ENCODE data around the gene SPATA1.
"Not testable (repeated sequence)": the region's sequence is repeated elsewhere in the genome, so short reads cannot be mapped to it uniquely, and the experiment has no call there.

The SPATA1 gene, protein sequence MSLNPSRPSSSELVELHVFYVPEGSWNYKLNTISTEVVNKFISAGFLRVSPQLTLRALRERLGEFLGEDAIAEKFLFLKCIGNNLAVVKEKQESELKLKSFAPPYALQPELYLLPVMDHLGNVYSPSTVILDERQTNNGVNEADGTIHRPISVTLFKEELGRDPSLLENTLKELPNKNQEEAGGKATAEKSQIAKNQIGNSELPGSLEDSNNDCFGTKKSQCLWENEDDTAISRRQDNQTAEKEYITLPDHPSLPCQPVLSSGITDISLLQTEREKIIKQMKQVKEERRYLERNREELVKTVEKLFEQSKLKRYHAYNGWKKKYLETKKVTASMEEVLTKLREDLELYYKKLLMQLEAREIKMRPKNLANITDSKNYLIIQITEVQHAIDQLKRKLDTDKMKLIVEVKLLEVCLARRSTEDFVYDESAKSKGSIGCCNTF

DNA sequence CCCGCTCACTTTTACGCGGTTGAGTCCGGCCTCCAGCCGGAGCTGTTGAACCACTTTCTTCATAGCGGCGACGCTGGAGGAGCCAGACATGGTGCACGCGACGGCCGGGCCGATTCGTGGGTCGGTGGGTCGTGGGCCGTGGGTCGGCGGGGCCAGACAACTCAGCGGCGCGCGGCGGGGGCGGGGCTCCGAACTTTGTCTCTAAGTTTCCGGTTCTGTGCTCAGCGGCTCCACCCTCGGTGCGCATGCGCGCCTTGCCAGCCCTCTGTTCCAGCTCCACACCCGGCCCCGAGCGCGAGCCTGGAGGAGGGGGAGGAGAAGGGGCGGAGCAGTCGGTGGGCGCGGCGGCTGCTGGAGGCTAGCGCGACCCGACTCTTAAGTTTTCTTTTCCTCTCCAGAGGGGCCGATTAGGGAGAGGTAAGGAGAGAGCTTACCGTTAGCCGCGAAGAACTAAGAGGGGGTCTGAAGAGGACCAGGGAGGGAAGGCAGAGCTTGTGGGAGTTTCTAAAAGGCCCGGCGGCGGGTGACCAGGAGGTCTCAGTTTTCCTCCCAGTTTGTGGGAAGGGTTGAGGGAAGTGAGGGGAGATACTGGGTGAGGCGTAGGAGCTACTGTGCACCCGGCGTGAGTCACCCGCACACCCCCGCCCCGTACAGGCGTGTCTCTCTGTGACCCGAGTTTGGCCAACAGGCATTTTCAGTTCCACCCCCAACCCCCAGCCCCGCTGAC, at the start of gene SPATA1, which contains the start of gene GNG5:
Gene SPATA1 (plus strand): TSS at position 385 of the 727 bp plus-strand sequence. CDS start 9,974 bp downstream, outside the sequence.
Gene GNG5 (minus strand): TSS at position 580 of the 727 bp plus-strand sequence. CDS start 490 bp downstream, at position 90.
- peak; percentile 77 for DNase-seq

DNA sequence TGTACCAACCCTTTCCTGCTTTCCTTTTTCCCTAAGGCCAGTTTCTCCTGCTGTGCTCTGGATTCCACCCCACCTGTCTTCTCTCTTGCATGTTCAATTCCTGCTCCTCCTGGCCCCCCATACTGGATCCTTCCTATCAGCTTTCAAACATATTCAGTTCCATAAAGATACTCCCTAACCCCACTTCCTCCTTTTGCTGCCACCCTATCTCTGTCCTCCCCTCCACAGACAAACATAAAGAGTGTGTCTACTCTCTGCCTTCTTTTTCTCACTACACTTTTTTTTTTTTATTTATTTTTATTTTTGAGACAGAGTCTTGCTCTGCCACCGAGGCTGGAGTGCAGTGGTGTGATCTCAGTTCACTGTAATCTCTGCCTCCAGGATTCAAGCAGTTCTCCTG, 44.1 kb upstream of the SPATA1 start:
- DNase-seq = no peak

DNA sequence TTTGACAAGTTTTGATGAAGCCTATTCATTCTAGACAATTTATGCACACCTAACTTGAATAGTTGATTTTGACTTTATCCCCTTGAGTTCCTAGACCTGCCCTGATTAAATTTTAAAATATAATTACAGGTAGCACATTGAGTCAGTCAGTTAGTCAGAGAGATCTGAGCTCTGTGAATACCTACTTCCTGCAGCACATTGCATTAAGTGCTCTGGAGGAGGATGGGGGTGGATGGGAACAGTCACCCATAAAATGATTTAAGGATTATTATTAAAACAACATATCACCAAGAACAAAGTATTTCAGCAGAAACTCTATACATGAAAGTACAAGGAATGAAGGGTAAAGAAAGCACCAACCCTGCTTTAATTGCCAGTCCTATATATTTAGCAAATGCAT, 38.9 kb upstream of the SPATA1 start:
- DNase-seq = no peak

DNA sequence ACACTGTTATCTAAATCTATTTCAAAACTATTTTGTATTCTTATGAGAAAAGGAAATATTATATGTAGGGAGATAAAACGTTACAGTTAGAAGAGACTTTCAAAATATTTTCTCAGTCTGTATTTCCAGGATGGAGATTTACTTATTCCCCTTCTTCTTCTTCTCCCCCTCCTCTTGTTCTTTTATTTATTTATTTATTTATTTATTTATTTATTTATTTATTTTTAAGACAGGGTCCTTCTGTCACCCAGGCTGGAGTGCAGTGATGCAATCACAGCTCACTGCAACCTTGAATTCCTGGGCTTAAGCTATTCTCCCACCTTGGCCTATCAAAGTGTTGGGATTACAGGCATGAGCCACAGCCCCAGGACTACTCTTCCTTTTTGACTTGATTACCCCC, 30.0 kb upstream of the SPATA1 start:
- DNase-seq = no peak

DNA sequence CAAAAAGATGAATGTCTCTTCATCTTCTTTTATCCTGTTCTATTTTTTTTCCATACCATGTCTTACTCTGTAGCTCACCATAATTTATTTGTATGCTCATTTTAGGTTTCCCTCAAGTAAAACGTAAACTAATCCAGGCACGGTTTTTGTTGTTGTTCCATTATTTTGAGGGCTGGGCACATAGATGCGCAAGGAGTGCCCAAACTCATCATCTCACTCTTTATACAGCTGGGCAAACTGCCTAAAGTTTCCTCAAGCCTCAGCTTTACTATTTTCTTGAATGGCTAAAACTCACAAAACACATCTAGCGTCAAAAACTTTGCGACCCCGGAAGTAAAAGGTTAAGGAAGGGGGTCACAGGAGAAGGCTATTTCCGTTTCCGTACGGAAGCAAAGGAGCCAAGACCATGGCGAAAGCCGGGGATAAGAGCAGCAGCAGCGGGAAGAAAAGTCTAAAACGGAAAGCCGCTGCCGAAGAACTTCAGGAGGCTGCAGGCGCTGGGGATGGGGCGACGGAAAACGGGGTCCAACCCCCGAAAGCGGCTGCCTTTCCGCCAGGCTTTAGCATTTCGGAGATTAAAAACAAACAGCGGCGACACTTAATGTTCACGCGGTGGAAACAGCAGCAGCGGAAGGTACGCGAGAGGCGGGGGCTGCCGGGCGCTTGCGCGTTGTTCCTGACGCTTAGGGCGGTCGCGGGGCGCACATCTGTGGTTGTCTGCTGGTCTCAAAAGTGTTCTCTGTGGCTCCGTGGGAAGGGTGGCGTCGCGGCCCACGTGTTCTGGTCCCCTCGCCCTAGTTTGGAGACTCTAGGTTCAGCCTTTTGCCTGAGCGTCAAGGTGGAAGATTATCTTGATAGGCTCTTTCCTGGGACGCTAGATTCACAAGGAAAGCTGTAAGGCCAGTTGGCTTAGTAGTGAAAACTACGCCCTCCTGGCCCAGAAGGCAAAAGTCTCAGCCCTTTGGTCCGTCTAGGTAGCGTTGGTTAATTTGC, 27.0 kb upstream of the SPATA1 start, which contains the start of gene RPF1:
Gene RPF1 (plus strand): TSS at position 391 of the 993 bp plus-strand sequence. CDS start 16 bp downstream, at position 407.
- peak; percentile 86 for DNase-seq

DNA sequence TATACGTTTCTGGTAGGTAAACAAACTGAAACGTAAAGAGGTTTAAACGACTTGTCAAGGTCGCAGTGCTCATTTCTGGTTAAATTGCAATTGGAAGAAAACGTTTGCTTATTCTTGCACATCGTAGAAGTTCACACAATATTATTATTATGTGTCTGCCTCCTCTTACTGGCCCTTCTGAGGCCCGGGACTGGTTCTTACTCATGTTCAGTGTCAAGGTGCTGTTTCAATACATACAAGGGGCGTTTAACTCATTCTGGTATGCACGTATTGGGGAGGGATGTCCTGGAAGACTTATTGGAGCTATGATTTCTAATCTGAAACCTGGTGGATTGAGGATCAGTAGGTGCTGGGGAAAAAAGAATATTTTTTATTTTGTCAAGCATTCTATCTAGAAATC, 26.2 kb upstream of the SPATA1 start:
- no peak for DNase-seq

DNA sequence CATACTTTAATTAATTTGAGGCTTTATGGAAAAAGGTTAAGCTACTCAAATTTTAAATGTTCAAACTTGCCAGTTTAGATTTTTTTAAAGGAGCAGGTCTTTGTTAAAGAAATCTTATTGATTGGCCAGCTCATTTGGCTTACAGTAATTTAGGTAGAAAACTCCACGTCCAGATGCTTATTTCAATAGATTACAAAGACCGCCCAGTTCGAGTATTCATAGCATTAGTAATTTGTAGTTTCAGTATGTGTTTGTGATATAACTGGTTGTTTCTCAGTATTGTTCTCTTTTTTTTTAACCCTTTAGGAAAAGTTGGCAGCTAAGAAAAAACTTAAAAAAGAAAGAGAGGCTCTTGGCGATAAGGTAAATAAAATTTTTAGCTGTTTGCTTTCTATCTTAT, 25.5 kb upstream of the SPATA1 start:
- no peak for DNase-seq

DNA sequence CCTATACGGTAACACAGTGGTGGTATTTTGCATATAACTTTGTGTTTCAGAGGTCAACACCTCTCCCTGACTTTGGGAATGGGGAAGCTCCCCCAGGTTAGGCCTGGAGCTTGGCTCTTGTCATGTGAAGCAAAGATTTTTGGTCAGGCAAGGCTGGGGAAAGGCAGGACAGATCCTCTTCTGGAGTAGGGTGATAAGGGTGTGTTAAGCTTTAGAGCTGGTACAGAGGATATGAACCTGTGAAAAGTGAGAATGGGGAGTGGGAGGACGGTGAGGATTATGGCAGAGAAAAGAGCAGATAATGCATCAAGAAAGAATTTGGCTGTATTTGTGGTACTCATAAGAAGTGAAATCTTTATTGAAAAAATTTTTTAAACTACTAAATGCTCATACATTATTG, 24.9 kb upstream of the SPATA1 start:
- DNase-seq = no peak

DNA sequence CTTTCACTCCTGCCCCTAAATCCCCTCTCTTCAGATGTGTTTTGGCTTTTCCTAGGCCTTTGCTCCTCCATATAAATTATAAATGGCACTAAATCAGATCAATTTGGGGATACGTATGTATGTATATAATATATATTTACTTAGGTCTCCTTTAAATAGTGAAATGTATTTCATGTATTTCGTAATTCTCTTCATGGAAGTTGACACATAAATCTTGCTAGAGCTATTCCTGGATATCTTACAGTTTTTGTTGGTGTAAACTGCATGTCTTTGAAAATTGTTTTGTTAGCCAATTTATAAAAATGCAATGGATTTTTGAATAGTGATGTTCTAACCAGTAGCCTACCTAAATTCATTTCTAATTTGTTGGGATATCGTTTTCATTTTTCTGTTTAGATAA, 18.1 kb upstream of the SPATA1 start:
- no peak for DNase-seq

DNA sequence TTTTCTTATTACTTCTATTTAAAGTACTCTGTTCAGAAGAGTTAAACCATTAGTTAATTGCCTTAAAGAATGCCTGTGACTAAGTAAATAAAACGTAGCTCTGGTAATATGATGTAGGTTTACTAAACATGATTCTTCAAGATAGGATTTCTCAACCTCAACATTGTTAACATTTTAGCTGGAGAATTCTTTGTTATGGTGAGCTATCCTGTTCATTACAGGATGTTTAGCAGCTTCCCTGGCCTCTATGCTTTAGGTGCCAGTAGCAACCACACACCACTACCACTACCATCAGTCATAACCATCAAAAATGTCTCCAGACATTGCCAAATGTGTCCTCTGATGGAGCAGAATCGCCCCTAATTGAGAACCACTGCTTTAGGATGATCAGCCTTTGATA, 16.4 kb upstream of the SPATA1 start:
- no peak for DNase-seq

DNA sequence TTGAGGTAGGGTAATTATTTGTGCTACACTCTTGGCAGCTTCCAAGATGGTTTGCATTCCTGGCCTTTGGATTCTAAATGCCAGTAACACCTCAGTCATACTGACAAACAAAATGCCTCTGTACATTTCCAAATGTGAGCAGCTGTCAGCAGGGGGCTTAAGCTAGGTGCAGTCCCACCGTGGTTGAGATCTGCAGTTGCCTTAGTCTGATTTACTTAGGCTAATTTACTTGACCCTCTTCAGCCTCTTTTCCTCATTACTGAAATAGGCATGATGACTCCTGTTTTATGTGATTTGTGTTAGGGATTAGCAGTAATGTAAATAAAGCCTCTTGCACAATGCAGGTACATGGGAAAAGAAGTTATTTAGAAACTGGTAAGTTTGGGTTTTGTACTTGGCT, 13.5 kb upstream of the SPATA1 start:
- no peak for DNase-seq

DNA sequence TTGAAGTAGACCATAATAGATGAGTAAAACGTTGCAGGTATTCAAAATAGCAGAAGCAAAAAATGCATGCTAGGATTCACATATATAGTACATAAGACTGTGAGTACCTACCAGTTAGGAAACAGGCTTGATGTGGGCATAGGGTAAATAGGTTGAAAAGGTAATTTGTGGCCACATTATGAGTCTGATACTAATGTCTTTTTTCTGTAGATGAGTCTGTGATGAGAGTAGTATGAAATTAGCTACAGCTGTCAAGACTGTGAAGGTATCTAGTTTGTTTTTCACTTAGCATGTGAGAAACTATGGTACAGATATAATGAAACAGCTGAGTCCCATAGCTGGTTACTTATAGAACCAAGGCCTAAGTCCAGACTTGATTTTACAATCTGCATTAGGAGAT, 12.4 kb upstream of the SPATA1 start:
- no peak for DNase-seq

DNA sequence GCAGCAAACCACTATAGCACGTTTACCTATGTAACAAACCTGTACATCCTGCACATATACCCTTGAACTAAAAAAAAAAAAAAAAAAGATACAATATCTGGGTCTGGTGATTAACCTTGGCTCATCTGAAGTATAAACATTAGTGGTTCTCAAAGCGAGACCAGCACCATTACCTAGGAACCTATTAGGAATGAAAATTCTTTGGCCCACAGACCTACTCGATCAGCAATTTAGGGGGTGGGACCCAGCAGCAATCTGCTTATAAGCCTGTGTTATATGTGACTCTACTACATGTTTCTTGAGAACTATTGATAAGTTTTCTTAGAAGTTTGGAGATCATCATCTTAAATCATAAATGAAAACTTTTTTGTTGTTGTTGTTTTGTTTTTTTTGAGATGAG, 9.7 kb upstream of the SPATA1 start:
- DNase-seq = no peak

DNA sequence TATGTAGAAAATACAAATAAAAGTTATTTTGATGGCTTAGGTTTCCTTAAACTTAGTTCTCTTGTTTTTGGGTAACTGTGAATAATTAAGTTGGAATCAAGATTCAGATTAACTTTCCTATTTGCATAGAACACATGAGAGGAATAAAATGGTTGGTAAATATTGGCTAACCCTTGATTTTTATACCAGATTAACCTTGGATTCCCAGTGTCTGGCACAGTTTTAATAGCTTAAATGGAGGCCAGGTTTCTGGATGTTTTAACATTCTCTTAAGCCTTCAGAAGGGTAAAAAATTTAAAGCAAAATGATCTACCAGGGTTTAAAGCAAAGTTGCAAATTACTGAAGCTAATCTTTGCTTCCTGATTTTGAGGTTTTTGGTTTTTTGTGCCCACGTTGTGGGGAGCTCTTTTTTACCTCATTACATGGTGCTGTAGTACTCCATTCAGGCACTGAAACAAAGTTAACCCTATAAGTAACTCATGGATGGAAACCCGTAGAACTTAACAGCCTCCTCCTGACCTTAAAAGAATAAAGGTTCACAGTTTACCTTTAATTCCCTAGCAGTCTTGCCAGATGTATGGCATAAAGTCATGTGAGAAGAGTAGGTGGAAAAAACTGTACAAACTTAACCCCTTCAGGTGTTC, 8.4 kb upstream of the SPATA1 start:
- DNase-seq = no peak

DNA sequence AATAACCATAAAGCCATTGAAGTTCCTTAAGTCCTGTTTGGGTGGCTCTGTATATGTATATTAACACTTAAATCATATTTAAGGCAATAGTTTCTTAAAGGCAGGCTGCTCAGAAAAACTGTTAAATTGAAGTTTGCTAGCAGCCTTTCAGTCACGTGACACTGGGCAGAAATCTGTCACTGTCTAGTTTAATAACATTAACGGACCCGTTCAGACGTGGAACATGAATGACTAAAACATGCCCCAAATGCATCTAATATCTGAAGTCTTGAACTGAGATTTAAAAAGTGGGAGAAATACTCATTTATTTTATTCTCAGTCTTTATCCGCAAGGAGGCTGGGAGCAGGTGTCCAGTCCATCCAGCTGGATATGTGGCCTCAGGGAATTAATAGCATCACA, 3.3 kb upstream of the SPATA1 start:
- no peak for DNase-seq

DNA sequence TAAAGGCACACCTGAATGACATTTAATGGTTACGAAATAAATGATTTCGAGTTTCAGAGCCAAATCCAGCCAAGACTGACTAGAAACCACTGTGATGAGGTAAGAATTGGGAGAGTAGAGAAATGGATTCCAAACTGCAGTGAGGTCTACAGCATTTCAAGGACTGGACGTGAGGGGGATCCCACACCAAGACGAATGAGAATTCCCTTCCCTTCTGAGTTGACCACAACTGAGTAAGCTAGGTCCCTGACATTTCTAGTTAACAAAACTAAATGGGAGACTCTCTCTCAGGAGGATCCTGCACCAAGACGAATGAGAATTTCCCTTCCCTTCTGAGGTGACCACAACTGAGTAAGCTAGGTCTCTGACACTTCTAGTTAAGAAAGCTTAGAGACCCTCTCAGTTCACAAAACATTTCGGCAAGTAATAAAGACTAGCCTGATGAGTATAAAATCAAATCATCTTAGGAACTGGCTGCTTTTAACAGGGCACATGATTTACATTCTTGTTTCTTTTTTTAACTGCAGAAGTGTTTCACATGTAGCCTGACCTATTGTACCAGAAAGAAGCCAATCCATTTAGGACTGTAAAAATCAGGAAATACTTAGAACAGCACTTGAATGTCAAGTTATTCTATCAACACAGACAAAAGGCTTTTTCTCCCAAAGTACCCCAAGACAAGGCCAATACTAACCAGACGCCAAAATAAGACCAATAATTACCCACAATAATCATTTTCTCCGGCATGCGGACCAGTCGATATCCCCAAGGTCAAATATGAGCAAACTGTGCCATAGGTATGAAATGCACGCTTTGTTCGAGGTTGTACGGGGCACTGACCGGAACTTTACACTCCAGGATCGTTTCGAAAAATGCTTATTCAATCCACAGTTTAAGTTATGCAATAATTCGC, 1.4 kb upstream of the SPATA1 start:
- no peak for DNase-seq

DNA sequence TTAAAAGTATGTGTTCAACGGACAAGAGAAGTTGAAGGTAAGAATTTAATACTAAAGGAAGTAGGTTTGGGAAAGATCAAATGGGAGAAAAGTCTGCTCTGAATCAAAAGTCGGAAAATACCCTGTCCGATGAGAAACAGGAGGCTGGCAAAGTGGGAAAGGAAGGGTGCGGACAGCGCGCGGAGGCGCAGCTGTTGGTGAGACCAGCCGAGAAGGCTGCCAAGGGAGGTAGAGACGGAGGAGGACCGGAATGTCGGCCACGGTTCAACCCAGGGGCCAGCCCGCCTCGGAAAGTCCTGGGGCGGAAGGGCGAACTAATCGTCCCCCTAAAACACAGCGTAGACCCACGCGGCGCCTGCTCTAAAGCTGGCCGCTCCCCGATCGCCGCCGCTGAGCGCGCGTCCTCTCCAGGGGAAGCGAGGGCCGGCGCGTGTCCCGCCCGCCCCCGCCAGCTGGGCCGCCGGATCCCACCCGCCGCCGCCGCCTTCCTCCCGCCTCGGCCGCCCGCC, 639 bp upstream of the SPATA1 start:
- peak; percentile 43 for DNase-seq

DNA sequence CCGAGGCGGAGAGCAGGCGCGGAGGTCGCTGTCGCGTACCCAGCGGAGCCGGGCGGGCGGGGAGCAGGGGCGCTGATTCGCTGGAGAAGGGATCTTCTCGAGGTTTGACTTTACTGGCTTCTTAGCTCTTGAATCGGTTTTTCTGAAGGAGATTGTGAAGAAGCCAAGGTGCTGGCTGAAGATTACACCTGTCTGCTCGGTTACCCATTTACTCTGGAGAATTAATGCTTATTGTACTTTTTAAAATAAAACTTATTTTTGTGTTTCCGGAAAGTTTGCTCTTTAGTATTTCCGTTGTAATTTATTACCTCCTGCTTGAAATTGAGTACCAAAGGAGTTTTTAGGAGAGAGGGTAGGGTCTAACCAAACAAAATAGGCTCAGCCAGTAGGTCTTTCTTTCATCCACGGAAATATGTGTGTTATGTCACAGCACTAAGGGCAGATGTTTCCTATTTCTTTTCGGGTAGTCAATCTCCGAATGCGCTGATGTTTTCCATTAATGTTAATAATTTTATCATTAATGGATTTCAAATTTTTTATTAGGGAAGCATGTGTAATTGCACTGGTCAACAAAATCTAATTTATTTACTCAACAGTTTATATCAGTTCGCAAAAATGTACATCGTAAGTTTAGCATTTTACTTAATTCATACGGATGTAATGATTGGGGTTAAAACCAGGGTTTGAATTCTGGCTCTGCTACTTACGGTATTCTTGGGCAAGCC, 705 bp downstream of the SPATA1 start:
- no peak for DNase-seq

DNA sequence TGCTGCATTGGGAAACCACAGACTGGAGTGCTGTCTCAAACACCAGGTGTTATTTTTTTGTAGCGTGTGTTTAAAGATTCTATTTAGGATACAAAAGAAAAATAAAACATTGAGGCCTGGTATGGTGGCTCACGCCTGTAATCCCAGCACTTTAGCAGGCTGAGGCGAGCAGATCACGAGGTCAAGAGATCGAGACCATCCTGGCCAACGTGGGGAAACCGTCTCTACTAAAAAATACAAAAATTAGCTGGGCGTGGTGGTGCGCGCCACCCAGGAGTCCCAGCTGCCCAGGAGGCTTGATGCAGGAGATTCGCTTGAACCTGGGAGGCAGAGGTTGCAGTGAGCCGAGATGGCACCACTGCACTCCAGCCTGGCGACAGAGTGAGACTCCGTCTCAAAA, 1.7 kb downstream of the SPATA1 start:
- DNase-seq = not testable (repeated sequence)

DNA sequence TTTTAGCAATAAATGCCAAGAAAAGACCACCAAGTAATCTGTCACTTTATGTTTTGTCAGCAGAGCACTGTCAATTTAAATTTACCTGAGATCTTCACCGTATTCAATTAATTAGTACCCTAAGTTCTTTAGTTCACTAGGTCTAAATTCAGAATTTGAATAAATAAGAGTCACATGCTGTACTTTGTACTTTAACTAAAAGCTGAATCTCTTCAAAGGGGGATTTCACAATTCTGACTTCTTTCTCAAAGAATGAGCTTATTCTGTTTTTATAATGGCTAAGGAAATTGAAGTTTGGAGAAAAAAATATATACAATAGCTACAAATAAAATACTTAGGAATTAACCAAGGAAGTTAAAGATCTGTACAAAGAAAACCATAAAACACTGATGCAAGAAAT, 2.3 kb downstream of the SPATA1 start:
- DNase-seq = no peak
